NCI-H1048 (cell line): ENCODE data around the gene CFAP68.
"Not testable (repeated sequence)": the region's sequence is repeated elsewhere in the genome, so short reads cannot be mapped to it uniquely, and the experiment has no call there.

Experiments used
- DNase-seq: peaks from one replicate; lab custom pipeline; 2025; lab: John Stamatoyannopoulos, UW

CFAP68 gene

GRCh38 chr11:111870886-111871692 lies 8.3 kb upstream of the CFAP68 start, which contains the start of gene ALG9:
TSS of gene ALG9 (minus strand) at chr11:111871581. CDS start at chr11:111871482, 99 bp downstream.
- peak; percentile 35 for DNase-seq

DNA sequence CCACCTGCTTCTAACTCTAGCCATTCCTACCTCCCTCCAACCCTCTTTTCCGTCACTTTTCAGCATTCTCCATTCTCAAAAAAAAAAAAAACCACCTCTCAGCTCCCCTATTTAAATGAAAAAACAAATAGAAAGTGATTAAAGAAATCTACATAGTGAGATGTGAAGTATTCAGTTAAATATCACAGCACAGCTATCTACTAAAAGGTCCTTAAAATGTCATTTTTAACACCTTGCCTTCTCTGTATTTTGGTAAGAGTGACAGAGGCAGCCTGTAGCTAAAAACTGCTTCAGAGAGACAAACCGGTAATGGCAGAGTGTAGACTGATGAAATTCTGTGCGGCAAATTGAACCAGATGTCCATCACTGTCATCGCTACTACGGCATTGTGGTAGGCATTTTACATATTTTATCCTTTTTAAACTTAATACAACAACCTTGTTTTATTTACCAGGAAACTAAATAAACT lies 7.6 kb upstream of the CFAP68 start:
- no peak for DNase-seq

- no peak for DNase-seq
These were observed 924 bp upstream of the CFAP68 start for GRCh38 chr11:111878385-111878848.

GRCh38 chr11:111879637-111879960 lies 258 bp downstream of the CFAP68 start:
- DNase-seq: no peak

GRCh38 chr11:111882202-111882601 lies 2.9 kb downstream of the CFAP68 start:
- no peak for DNase-seq

DNA sequence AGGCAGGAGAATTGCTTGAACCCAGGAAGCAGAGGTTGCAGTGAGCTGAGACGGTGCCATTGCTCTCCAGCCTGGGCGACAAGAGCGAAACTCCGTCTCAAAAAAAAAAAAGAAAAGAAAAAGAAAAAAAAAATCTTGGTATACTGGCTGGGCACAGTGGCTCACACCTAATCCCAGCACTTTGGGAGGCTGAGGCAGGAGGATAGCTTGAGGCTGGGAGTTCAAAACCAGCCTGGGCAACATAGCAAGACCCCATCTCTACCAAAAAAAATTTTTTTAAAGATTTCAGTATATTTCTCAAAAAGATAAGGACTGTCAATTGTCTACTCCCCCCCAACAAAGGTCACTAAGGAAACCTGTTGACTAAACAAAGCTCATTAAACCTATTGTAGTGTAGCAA lies 5.7 kb downstream of the CFAP68 start:
- not testable (repeated sequence) for DNase-seq

DNA sequence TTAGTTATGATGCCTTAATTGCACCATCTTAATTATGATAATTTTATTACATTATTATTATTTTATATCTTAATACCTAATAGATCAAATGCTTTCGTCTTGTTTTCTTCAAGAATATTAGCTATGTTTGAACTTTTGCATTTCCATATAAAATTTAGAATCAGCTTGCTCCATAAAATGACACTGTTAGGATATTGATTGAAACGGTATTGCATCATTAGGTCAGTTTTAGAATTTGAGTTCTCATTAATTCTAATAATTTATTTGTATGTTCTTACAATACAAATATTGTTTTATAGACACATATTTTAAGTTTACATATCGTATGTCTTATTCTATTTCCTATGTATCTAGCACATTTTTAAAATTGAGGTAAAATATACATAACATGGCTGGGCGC lies 6.7 kb downstream of the CFAP68 start:
- no peak for DNase-seq

GRCh38 chr11:111886844-111887243 lies 7.5 kb downstream of the CFAP68 start:
- no peak for DNase-seq

GRCh38 chr11:111905411-111905810 lies 26.1 kb downstream of the CFAP68 start:
- no peak for DNase-seq

- DNase-seq: no peak
These were observed 27.3 kb downstream of the CFAP68 start for GRCh38 chr11:111906680-111907079.

DNA sequence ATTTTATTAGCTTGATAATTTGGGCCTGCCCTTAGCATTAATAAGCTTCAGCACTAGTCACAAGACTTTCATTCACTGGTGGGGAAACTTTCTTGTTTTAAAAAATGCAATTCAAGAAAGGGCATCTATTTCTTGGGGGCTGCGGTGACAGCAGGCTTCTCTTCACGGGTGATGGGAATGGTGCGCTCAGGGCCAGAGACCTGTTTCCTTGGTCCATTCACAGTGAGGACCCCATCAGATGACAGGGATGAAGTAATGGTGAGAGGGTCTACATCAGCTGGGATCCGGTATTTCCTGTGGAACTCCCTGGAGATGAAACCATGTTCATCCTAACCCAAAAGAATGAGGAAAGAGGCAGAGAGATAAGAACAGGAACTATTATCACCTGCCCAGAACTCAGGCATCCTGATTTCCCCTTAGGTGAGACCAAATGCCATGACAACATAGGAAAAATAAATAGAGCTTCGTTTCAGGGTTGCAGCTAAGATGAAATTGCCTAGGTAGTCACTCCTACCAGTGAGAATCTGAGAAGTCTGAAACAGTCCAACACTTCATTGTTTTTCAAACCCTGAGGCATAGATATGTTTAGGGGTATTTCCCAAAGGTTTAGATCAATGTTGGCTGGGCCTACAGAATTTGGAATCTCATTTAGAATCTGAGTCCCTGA lies 29.4 kb downstream of the CFAP68 start:
- no peak for DNase-seq

DNA sequence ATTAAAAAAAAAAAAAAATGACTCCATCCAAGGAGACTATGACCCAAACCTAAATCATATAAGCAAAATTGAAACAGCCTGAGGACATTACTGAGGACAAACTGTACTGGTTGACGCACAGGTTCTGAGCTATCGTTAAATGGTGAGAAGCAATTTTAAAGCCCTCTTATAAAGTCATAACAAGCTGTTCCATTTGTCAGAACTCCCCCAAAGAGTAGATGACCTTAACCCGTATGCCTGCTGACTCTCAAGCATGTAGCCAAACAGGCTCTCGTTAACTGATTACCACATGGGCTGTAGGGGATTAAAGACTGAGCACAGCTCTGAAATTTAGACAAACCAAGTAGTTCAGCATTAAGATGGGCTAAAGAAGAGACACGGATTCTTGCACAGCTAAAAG lies 30.0 kb downstream of the CFAP68 start:
- DNase-seq: no peak

DNA sequence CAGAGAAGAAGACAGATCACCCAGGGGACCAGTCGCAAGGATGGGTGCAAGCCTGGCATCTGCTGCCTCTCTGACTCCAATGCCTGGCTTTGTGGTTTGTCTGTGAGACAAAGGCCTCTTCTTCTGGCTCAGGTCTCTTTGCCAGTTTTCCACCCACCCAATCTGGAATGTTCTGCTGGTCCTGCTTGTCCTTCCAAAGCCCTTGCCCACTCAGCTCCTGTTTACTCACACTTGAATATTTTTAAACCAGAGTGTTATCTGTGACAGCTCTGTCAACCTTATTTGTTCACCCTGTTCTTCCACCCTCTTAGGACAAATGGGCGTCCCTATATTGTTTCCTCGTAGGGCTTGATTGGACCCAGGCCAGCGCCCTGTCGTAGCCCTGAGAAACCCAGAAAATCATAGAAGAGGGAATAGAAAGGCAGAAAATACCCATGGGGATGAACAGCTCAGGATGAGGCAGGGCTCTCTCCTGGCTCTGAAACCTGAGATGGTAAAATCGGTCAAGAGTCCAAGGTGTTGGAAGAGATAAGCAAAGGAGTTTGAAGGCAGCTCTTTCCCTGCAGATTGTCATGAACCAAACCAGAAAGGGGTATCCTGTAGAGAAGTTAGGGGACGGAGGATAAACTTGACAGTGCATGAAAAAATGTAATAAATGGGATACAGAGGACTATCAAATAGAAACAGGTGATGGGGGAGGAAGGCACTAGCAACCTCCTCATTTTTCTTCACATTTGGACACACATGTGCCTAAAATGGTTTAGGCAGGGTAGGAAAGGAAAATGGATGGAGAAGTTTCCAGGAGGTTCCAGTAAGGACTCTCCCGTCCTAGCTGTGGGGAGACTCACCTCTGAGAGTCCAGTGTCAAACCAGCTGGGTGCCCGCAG lies 31.6 kb downstream of the CFAP68 start:
- no peak for DNase-seq

GRCh38 chr11:111911563-111912401 lies 32.4 kb downstream of the CFAP68 start, which contains the start of gene CRYAB:
TSS of gene CRYAB (minus strand) at chr11:111911770. CDS start at chr11:111911724, 46 bp downstream.
- no peak for DNase-seq

GRCh38 chr11:111912535-111912934 lies 33.2 kb downstream of the CFAP68 start, which contains the start of gene HSPB2:
TSS of gene HSPB2 (plus strand) at chr11:111912734. CDS start at chr11:111912830, 96 bp downstream.
- no peak for DNase-seq

GRCh38 chr11:111913031-111913861 lies 33.9 kb downstream of the CFAP68 start:
- no peak for DNase-seq

DNA sequence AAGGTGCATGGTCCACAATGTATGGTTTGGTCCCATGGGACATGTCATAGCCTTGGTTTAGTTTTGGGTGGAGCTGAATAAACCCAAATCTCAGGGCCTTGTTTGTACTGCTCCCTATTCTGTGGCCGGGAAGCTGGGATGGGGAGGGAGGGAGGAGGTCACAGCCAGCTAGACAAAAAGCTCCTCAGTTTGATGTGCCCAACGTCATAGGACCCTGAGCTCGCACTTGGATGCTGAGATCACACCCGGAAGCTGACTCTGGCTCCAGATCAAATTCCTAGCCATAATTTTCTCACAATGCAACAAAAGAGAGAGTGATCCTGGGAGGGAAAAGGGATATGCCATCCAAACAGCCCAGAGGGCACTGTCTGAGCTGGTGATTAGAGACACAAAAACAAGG lies 34.7 kb downstream of the CFAP68 start:
- DNase-seq: no peak

DNA sequence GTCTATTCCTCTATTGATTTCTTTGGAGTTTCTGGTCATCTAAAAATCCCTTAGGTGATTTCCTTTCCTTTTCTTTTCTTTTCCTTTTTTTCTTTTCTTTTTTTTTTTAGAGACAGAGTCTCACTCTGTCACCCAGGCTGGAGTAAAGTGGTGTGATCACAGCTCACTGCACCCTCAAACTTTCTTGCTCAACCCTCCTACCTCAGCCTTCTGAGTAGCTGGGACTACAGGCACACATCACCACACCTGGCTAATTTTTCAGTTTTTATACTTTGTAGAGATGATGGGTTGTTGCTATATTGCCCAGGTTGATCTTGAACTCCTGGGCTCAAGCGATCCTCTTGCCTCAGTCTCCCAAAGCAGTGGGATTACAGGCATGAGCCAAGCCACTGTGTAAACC lies 37.4 kb downstream of the CFAP68 start:
- DNase-seq: no peak

- no peak for DNase-seq
These were observed 38.0 kb downstream of the CFAP68 start for GRCh38 chr11:111917312-111917711.

- no peak for DNase-seq
These were observed 38.4 kb downstream of the CFAP68 start for GRCh38 chr11:111917788-111918187.
